DND-41 (cell line): ENCODE results near the gene SERPINA12.

Source experiments
- EZH2 ChIP-seq: IDR thresholded peaks from 3 replicates; pipeline ENCODE4 v1.6.1; 2012; ENCODE audit warnings: borderline replicate concordance, low read depth, mild to moderate bottlenecking, moderate library complexity, low read length, inconsistent platforms; ENCODE audit not compliant: severe bottlenecking
- TF ChIP-seq, protein P1 (sequence below): IDR thresholded peaks from 2 replicates; pipeline ENCODE4 v1.5.1; 2012; ENCODE audit warnings: borderline replicate concordance, low read length, moderate library complexity, mild to moderate bottlenecking; ENCODE audit not compliant: poor library complexity, severe bottlenecking; ENCODE audit errors: extremely low read depth

DNA sequence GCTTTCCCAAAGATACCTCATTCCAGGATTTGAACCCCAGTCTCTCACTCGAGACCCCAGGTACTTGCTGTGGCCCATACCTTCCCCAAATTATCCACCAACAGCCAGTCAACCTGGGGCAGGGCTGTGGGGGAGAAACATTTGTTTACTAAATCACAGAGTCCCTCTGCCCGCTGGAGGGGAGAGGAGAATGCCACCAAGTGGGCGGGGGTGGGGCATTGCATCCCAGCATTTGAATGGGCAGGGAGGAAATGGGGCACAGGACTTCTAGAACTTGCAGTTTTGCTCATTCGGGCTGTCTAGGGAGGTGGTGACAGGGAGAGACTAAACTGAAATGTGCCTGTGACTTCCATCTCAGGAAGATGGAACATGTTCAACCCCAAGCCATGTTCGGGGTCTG, 22.4 kb downstream of the SERPINA12 start:
- TF ChIP-seq, protein P1, sequence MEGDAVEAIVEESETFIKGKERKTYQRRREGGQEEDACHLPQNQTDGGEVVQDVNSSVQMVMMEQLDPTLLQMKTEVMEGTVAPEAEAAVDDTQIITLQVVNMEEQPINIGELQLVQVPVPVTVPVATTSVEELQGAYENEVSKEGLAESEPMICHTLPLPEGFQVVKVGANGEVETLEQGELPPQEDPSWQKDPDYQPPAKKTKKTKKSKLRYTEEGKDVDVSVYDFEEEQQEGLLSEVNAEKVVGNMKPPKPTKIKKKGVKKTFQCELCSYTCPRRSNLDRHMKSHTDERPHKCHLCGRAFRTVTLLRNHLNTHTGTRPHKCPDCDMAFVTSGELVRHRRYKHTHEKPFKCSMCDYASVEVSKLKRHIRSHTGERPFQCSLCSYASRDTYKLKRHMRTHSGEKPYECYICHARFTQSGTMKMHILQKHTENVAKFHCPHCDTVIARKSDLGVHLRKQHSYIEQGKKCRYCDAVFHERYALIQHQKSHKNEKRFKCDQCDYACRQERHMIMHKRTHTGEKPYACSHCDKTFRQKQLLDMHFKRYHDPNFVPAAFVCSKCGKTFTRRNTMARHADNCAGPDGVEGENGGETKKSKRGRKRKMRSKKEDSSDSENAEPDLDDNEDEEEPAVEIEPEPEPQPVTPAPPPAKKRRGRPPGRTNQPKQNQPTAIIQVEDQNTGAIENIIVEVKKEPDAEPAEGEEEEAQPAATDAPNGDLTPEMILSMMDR = no peak
- no peak for TF ChIP-seq EZH2
